ENCODE data around the gene ALDH3A1. TPM values are rescaled to one million over a fixed set of nuclear protein-coding genes. Genes with fewer than 3 reads are reported as not detected.
A peak's percentile ranks its signal among the peaks of the same experiment; 100 is the strongest.

Gene ALDH3A1
- total and polyA plus RNA-seq, 5 donors from 2014 or later, result 0.14 TPM; not detected in 4

DNA sequence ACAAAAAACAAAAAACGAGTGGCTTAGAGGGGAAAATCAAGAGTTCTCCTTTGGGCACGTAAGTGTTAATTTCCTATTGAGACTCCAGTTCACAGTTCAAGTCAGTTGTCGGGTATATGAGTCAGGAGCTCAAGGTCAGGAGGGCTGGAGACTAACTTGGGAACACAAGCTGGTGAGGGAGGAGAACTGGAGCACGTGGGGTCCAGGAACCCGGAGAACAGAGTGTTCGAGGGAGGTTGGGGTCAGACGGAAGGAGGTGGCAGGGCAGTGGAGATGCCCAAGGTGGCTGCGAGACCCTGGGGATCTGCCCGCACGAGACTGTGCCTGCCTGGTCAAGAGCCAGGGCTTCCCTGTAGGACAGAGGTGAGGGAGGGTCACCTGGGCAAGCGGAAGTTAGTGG is 12.0 kb downstream of the ALDH3A1 start:
- no peak overlapping the region for H3K4me3 ChIP-seq (ENCODE audit: low read depth, low read length)
- H3K27ac ChIP-seq (ENCODE audit: insufficient read depth, low read length, poor library complexity, severe bottlenecking), result no peak overlapping the region
- H3K4me1 ChIP-seq (ENCODE audit: control insufficient read depth, insufficient read depth, low read length, poor library complexity, severe bottlenecking), result no peaks in the 10 kb centered on the region
- H3K36me3 Mint-ChIP-seq, result no peaks in the 10 kb centered on the region
- H3K9me3 Mint-ChIP-seq, result no peaks in the 10 kb centered on the region
- DNase-seq (no peak), ATAC-seq (ENCODE audit: low read depth in 2 of 2) (no peak)
- no peaks in the 10 kb centered on the region for H3K27me3 ChIP-seq (ENCODE audit: control insufficient read depth, insufficient read depth, low read length)
- no peak overlapping the region for H3K4me3 Mint-ChIP-seq
- no peaks in the 10 kb centered on the region for H3K36me3 ChIP-seq (ENCODE audit: control insufficient read depth, insufficient read depth, low read length)
- no peaks in the 10 kb centered on the region for H3K4me1 Mint-ChIP-seq
- peaks cover 14% of the 10 kb centered on the region for H3K27me3 Mint-ChIP-seq
- H3K9me3 ChIP-seq (ENCODE audit: control insufficient read depth in 2 of 2, low read length in 2 of 2), result no peaks in the 10 kb centered on the region
- no peak overlapping the region for H3K27ac Mint-ChIP-seq

GRCh38 chr17:19733953-19734526 is 14.1 kb downstream of the ALDH3A1 start:
- Histone ChIP-seq H3K27ac (ENCODE audit: insufficient read depth, low read length, poor library complexity, severe bottlenecking) (no peak overlapping the region), H3K4me1 (ENCODE audit: control insufficient read depth, insufficient read depth, low read length, poor library complexity, severe bottlenecking) (no peaks in the 10 kb centered on the region), H3K4me3 (ENCODE audit: low read depth, low read length) (no peak overlapping the region), H3K27me3 (ENCODE audit: control insufficient read depth, insufficient read depth, low read length) (no peaks in the 10 kb centered on the region), H3K36me3 (ENCODE audit: control insufficient read depth, insufficient read depth, low read length) (no peaks in the 10 kb centered on the region), H3K9me3 (ENCODE audit: control insufficient read depth in 2 of 2, low read length in 2 of 2) (no peaks in the 10 kb centered on the region)
- Mint-ChIP-seq H3K9me3 (no peaks in the 10 kb centered on the region), H3K4me1 (no peaks in the 10 kb centered on the region), H3K4me3 (no peak overlapping the region), H3K27ac (peak overlapping the region in 2 of 3 donors; percentile 30 to 67), H3K27me3 (peaks cover 14% of the 10 kb centered on the region), H3K36me3 (no peaks in the 10 kb centered on the region)
- no peak for DNase-seq
- ATAC-seq (ENCODE audit: low read depth in 2 of 2), result no peak

GRCh38 chr17:19731626-19732025 is 16.5 kb downstream of the ALDH3A1 start:
- Mint-ChIP-seq H3K4me3 (no peak overlapping the region), H3K36me3 (no peaks in the 10 kb centered on the region), H3K27ac (no peak overlapping the region), H3K9me3 (no peaks in the 10 kb centered on the region), H3K27me3 (peaks cover 14% of the 10 kb centered on the region), H3K4me1 (peaks cover 4 to 12% (median 5%) of the 10 kb centered on the region in 4 donors)
- H3K9me3 ChIP-seq (ENCODE audit: control insufficient read depth in 2 of 2, low read length in 2 of 2), result no peaks in the 10 kb centered on the region
- H3K27me3 ChIP-seq (ENCODE audit: control insufficient read depth, insufficient read depth, low read length), result no peaks in the 10 kb centered on the region
- ATAC-seq (ENCODE audit: low read depth in 2 of 2) (no peak), DNase-seq (no peak)
- H3K4me3 ChIP-seq (ENCODE audit: low read depth, low read length), result no peak overlapping the region
- H3K36me3 ChIP-seq (ENCODE audit: control insufficient read depth, insufficient read depth, low read length), result no peaks in the 10 kb centered on the region
- H3K27ac ChIP-seq (ENCODE audit: insufficient read depth, low read length, poor library complexity, severe bottlenecking), result no peak overlapping the region
- H3K4me1 ChIP-seq (ENCODE audit: control insufficient read depth, insufficient read depth, low read length, poor library complexity, severe bottlenecking), result no peaks in the 10 kb centered on the region

DNA sequence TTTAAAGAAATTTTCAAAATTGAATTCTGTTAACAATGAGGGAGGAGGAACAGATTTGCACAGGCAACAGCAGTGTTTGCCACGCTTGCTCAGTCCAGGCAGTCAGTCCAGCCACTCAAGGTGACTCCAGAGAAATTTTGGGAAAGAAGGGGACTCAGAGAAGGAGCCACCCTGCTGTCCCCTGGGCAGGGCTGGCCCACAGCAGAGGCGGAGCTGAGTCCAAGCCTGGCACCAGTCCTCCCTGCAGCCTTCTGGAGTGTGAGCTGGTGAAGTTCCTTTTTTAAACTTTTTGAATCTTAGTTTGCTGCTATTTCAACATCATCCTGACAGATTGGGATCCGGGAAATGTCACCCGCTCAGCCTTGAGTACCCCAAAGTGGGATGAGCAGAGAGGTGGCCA is 17.3 kb downstream of the ALDH3A1 start:
- no peaks in the 10 kb centered on the region for H3K36me3 ChIP-seq (ENCODE audit: control insufficient read depth, insufficient read depth, low read length)
- no peak overlapping the region for H3K27ac ChIP-seq (ENCODE audit: insufficient read depth, low read length, poor library complexity, severe bottlenecking)
- Mint-ChIP-seq H3K4me3 (no peak overlapping the region), H3K27ac (no peak overlapping the region), H3K9me3 (no peaks in the 10 kb centered on the region), H3K4me1 (peaks cover 9 to 19% (median 10%) of the 10 kb centered on the region in 4 donors), H3K36me3 (no peaks in the 10 kb centered on the region), H3K27me3 (peaks cover 10% of the 10 kb centered on the region)
- H3K4me3 ChIP-seq (ENCODE audit: low read depth, low read length), result no peak overlapping the region
- no peak for DNase-seq
- ATAC-seq (ENCODE audit: low read depth in 2 of 2), result no peak
- H3K9me3 ChIP-seq (ENCODE audit: control insufficient read depth in 2 of 2, low read length in 2 of 2), result no peaks in the 10 kb centered on the region
- H3K27me3 ChIP-seq (ENCODE audit: control insufficient read depth, insufficient read depth, low read length), result no peaks in the 10 kb centered on the region
- no peaks in the 10 kb centered on the region for H3K4me1 ChIP-seq (ENCODE audit: control insufficient read depth, insufficient read depth, low read length, poor library complexity, severe bottlenecking)

- Mint-ChIP-seq H3K9me3 (no peaks in the 10 kb centered on the region), H3K4me1 (peaks cover 17 to 28% (median 18%) of the 10 kb centered on the region in 4 donors), H3K4me3 (no peak overlapping the region), H3K27me3 (peaks cover 10% of the 10 kb centered on the region), H3K36me3 (no peaks in the 10 kb centered on the region), H3K27ac (no peak overlapping the region)
- H3K27ac ChIP-seq (ENCODE audit: insufficient read depth, low read length, poor library complexity, severe bottlenecking), result no peak overlapping the region
- DNase-seq, result no peak
- peaks cover 3% of the 10 kb centered on the region for H3K4me1 ChIP-seq (ENCODE audit: control insufficient read depth, insufficient read depth, low read length, poor library complexity, severe bottlenecking)
- H3K4me3 ChIP-seq (ENCODE audit: low read depth, low read length), result no peak overlapping the region
- H3K36me3 ChIP-seq (ENCODE audit: control insufficient read depth, insufficient read depth, low read length), result no peaks in the 10 kb centered on the region
- H3K27me3 ChIP-seq (ENCODE audit: control insufficient read depth, insufficient read depth, low read length), result no peaks in the 10 kb centered on the region
- ATAC-seq (ENCODE audit: low read depth in 2 of 2), result no peak
- H3K9me3 ChIP-seq (ENCODE audit: control insufficient read depth in 2 of 2, low read length in 2 of 2), result no peaks in the 10 kb centered on the region
Observed at GRCh38 chr17:19729900-19730299, 18.2 kb downstream of the ALDH3A1 start.

- Mint-ChIP-seq H3K4me1 (peaks cover 17 to 38% (median 23%) of the 10 kb centered on the region in 4 donors), H3K36me3 (no peaks in the 10 kb centered on the region), H3K27ac (peak overlapping the region in 2 of 3 donors; percentile 14 to 23), H3K4me3 (no peak overlapping the region), H3K27me3 (peaks cover 5% of the 10 kb centered on the region), H3K9me3 (no peaks in the 10 kb centered on the region)
- H3K36me3 ChIP-seq (ENCODE audit: control insufficient read depth, insufficient read depth, low read length), result no peaks in the 10 kb centered on the region
- H3K27me3 ChIP-seq (ENCODE audit: control insufficient read depth, insufficient read depth, low read length), result no peaks in the 10 kb centered on the region
- ATAC-seq (ENCODE audit: low read depth in 2 of 2) (no peak), DNase-seq (no peak)
- no peak overlapping the region for H3K27ac ChIP-seq (ENCODE audit: insufficient read depth, low read length, poor library complexity, severe bottlenecking)
- no peak overlapping the region for H3K4me3 ChIP-seq (ENCODE audit: low read depth, low read length)
- no peaks in the 10 kb centered on the region for H3K9me3 ChIP-seq (ENCODE audit: control insufficient read depth in 2 of 2, low read length in 2 of 2)
- peaks cover 16% of the 10 kb centered on the region for H3K4me1 ChIP-seq (ENCODE audit: control insufficient read depth, insufficient read depth, low read length, poor library complexity, severe bottlenecking)
Observed at GRCh38 chr17:19728084-19728495, 20.0 kb downstream of the ALDH3A1 start.

DNA sequence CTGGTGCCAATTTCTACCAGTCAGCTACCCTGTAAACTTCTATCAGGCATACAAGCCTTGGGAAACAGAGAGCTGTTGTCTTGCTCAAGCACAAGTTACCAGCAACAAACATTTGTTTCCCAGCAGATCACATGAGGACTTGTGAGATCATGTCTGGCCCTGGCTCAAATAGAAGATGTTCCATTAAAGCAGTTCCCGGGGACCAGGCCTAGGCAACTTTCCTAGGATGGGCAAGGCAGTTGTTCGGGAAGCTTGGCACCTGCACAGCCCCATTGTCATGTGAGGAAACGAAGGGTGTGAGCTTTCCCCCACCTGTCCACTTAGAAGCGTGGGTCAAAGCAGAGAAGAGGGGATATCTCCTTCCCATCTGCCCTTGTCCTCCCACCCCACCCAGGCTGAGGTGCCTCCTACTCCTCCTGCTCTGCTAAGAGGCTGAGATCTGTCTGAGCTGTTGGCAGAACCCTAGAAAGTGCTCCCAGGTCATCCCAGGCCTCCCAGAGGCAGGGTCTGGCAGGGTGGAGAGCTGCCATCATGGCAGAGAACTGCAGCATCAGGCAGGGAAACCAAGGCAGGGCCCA is 20.5 kb downstream of the ALDH3A1 start:
- Mint-ChIP-seq H3K4me1 (peaks cover 17 to 42% (median 23%) of the 10 kb centered on the region in 4 donors), H3K27ac (peak overlapping the region in 2 of 3 donors; percentile 23 to 66), H3K4me3 (no peak overlapping the region), H3K9me3 (no peaks in the 10 kb centered on the region), H3K27me3 (peaks cover 5% of the 10 kb centered on the region), H3K36me3 (no peaks in the 10 kb centered on the region)
- Histone ChIP-seq H3K36me3 (ENCODE audit: control insufficient read depth, insufficient read depth, low read length) (no peaks in the 10 kb centered on the region), H3K4me3 (ENCODE audit: low read depth, low read length) (no peak overlapping the region), H3K9me3 (ENCODE audit: control insufficient read depth in 2 of 2, low read length in 2 of 2) (no peaks in the 10 kb centered on the region), H3K27ac (ENCODE audit: insufficient read depth, low read length, poor library complexity, severe bottlenecking) (peak overlapping the region; percentile 34), H3K27me3 (ENCODE audit: control insufficient read depth, insufficient read depth, low read length) (no peaks in the 10 kb centered on the region), H3K4me1 (ENCODE audit: control insufficient read depth, insufficient read depth, low read length, poor library complexity, severe bottlenecking) (peaks cover 18% of the 10 kb centered on the region)
- DNase-seq (no peak), ATAC-seq (ENCODE audit: low read depth in 2 of 2) (no peak)

Data from CD4-positive, CD25-positive, alpha-beta regulatory T cell (primary cell).